Measurements from ENCODE around the gene BTNL2. TPM values are rescaled to one million over a fixed set of nuclear protein-coding genes. Genes with fewer than 3 reads are reported as not detected.
A peak's percentile ranks its signal among the peaks of the same experiment; 100 is the strongest.
"Not testable (repeated sequence)": the region's sequence is repeated elsewhere in the genome, so short reads cannot be mapped to it uniquely, and the experiment has no call there.

The BTNL2 gene
- total RNA-seq, 1 donor = not detected

GRCh38 chr6:32442243-32442667, 35.3 kb upstream of the BTNL2 start:
- no peak for DNase-seq (ENCODE audit: low read depth)
- no peak overlapping the region for H3K4me3 ChIP-seq (ENCODE audit: low read depth, low read length)
- no peak for TF ChIP-seq CTCF (IDR thresholded peaks at IDR 0.05; ENCODE audit: insufficient read depth, low read depth, low read length)

- TF ChIP-seq CTCF (IDR thresholded peaks at IDR 0.05; ENCODE audit: insufficient read depth, low read depth, low read length) = no peak
- peak; percentile 66 for DNase-seq (ENCODE audit: low read depth)
- no peak within 1 kb of the TSS for H3K4me3 ChIP-seq (ENCODE audit: low read depth, low read length)
Observed at GRCh38 chr6:32439602-32440214, 32.7 kb upstream of the BTNL2 start, which contains the start of gene HLA-DRA. Gene HLA-DRA, plus strand, starts transcription at chr6:32439887. Its CDS starts 64 bp downstream, at chr6:32439951.

- TF ChIP-seq CTCF (IDR thresholded peaks at IDR 0.05; ENCODE audit: insufficient read depth, low read depth, low read length) = no peak
- H3K4me3 ChIP-seq (ENCODE audit: low read depth, low read length) = no peak overlapping the region
- no peak for DNase-seq (ENCODE audit: low read depth)
Observed at GRCh38 chr6:32439139-32439538, 32.2 kb upstream of the BTNL2 start.

GRCh38 chr6:32436995-32437836, 30.2 kb upstream of the BTNL2 start:
- TF ChIP-seq CTCF (IDR thresholded peaks at IDR 0.05; ENCODE audit: insufficient read depth, low read depth, low read length) = no peak
- DNase-seq (ENCODE audit: low read depth) = peak; percentile 41
- no peak overlapping the region for H3K4me3 ChIP-seq (ENCODE audit: low read depth, low read length)

GRCh38 chr6:32436186-32436585, 29.2 kb upstream of the BTNL2 start:
- no peak for DNase-seq (ENCODE audit: low read depth)
- no peak overlapping the region for H3K4me3 ChIP-seq (ENCODE audit: low read depth, low read length)
- TF ChIP-seq CTCF (IDR thresholded peaks at IDR 0.05; ENCODE audit: insufficient read depth, low read depth, low read length) = no peak

- DNase-seq (ENCODE audit: low read depth); H3K4me3 ChIP-seq (ENCODE audit: low read depth, low read length): not testable (repeated sequence)
Observed at GRCh38 chr6:32433950-32434349, 27.0 kb upstream of the BTNL2 start.

- peak; percentile 44 for DNase-seq (ENCODE audit: low read depth)
- peak; percentile 38 for TF ChIP-seq CTCF (IDR thresholded peaks at IDR 0.05; ENCODE audit: insufficient read depth, low read depth, low read length)
- H3K4me3 ChIP-seq (ENCODE audit: low read depth, low read length) = no peak overlapping the region
Observed at GRCh38 chr6:32432050-32432450, 25.1 kb upstream of the BTNL2 start.

Measured in fibroblast of villous mesenchyme (primary cell).